GM19238 (cell line): ENCODE data around the gene DNAJA3.
A peak's percentile ranks its signal among the peaks of the same experiment; 100 is the strongest.

Experiments
- DNase-seq: peaks from one replicate; pipeline ENCODE4 v3.0.0; 2011; ENCODE audit warnings: low spot score; ENCODE audit not compliant: insufficient read length

DNAJA3 gene

DNA sequence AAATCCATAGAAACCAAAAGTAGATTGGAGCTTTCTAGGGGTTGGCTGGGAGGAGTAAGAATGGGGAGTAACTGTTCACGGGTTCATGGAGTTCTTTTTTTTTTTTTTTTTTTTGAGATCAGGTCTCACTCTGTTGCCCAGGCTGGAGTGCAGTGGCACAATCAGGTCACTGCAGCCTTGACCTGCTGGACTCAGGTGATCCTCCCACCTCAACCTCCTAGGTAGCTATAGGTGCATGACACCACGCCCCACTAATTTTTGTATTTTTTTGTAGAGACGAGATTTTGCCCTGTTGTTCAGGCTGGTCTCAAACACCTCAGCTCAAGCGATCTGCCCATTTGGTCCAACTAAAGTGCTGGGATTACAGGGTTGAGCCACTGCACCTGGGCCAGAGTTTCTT is 47.2 kb downstream of the DNAJA3 start:
- DNase-seq = no peak

DNA sequence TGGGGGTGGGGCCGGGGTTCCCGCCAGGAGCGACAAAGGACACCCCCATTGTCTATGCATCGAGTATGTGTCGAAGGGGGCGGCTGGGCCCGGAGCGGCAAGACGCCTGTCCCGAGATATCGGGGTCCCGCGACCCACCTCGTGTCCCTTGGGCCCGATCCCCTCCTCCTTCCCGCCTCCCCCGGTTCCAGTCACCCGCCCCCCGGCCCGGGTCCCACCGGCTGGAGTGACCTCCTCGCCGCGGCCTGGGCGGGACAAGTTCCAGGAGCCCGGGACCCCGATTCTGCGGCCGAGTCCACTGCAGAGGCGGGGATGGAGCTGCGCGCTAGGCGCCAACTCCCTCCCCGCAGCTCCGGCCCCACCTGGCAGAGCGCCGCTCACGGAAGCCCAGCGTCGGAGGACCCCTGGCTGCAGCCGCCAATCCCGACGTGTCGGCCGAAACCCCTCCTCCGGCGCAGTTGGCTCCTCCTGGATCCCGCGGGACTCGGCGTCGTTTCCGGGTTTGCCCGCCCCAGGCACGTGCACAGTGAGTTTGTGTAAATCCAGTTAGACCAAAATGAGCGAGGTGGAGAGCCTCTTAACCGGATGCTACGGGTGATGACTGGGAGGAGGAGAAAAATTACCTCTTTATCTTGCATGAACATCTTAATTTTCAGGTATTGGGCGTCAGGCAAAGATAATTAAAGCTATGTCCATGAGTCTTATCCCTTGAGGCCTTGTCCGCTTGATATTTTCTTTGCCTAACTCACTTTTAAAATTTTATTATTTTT is 48.7 kb downstream of the DNAJA3 start, which contains the start of gene NMRAL1:
Gene NMRAL1 (minus strand): TSS at position 434 of the 770 bp plus-strand sequence. CDS start 493 bp downstream, outside the sequence.
- DNase-seq = peak; percentile 89

DNA sequence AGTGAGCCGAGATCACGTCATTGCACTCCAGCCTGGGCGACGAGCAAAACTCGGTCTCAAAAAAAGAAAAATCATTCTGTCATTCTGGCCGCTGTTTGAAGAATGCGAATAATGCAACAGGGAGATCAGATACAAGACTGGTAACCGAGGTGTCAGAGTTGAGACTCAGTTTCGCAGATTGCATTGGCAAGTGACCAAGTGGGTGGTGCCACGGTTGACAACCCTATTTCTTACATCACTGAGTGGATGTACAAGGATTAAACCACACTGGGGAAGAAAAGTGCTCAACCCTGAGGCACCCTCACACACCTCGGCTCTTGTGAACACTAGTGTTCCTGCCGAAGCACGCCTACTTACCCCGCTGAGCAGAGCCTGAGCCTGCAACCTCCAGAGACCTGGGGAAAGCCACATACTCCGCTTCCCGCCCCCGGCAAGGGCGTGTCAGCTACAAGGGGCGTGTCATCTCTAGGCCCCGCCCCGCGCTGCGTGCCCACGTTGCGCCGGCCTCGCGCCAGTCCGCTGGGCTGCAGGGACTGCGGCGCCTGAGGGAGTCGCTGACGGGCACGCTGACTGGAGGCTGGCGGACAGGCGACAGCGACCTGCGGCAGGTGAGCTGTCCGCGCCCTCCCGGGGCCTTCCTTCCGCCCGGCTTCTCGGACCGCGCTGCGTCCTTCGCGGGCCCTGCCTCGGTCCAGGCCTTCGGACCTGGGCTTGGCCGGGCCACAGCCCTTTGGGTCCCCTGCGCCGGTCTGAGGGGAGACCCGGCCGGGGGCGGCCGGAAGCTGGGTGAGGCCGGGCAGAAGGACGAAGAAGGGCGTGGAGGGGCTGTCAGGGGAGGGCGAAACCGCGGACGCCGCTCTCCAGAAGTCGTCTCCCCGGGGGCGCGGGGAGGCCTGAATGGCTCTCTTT is 50.5 kb downstream of the DNAJA3 start, which contains the start of gene HMOX2:
Gene HMOX2 (plus strand): TSS at position 519 of the 909 bp plus-strand sequence. CDS start 29,127 bp downstream, outside the sequence.
- peak; percentile 93 for DNase-seq

DNA sequence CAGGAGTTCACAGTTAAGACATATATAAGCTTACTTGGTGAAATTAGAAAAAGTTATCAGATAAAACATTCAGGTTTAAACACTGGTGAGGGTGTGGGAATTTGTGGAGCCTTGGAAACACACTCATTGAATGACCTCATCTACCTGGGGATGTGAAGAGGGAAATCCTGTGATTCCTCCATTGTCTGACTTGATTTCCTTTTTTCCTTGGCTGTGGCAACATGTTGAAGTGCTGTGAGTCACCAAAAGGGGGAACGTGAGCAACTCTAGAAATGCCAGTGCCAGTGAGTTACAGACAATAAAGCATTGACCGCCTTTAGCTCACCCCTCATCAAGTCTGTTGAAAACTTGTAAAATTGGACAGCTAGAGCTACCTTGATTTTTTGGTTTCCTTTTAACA is 52.3 kb downstream of the DNAJA3 start:
- no peak for DNase-seq

DNA sequence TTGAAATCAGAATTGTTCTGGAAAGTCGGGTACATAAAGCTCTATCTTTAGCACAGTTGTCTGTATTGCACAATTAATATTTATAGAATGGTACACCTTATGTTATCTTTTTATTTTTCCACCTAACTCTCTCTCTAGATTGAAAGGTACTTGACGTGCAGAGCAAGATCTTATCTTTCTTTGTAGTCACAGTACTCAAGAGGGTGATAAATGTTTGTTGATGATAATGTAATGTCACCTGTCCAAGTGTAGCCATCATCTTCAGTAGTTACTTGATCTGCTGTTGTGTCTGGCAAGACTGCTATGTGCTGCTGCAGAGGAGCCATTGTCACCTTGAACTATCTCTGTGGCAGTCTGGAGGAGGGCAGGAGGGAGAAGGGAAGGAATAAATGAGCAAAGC is 55.9 kb downstream of the DNAJA3 start:
- DNase-seq = no peak

DNA sequence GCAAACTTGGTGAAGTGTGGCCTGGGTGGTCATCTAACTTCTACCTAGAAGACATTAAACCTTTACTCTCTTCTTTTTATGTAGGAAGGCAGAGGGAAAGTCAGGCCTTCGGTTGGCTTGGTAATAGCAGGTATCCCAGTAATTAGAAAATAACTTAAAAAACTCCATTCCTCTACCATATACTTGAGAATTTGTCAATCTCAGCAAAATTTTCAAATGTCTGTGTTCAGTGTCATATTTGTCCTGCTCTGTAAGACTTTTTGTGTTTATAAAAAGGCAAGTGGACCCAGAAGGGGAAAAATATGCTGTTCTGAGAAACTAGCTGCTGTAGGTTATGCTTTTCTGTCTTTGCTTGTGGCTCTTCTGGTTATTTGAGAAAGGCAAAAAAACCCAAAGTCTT is 56.3 kb downstream of the DNAJA3 start:
- DNase-seq = no peak

DNA sequence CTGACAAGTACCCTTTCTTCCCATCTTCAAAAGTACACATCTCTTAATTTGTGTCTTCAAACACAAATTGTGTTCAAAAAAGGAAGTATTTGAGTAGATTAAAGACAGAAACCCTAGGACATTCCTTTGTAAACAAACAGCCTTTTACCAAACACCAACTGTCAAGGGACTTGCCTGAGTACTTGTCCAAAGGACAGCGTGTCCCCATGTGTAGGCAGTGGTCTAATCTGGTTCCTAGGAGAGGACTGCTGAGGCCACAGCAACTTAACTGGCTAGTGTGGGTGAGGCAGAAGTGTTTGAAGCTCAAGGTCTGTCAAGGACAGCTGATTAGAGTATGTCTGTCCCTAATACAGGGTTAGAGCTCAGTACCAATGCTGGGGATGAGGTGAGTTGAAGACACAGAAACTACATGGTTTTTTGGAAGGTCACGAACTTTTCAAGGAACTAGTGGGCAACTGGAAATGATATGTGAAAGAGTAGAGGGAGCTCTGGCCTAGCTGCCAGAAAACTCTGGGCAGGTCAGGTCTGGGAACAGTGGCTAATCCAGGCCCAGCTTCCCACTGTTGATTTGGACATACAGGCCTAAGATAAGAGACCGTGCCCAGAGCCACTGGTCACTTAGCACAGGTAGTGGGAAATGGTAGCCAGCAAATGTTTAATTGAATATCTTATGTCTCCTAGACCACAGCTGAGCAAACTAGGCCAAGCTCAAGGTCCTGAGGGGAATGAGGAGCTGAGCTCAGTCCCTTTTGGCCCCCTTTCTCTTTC is 60.6 kb downstream of the DNAJA3 start:
- no peak for DNase-seq

DNA sequence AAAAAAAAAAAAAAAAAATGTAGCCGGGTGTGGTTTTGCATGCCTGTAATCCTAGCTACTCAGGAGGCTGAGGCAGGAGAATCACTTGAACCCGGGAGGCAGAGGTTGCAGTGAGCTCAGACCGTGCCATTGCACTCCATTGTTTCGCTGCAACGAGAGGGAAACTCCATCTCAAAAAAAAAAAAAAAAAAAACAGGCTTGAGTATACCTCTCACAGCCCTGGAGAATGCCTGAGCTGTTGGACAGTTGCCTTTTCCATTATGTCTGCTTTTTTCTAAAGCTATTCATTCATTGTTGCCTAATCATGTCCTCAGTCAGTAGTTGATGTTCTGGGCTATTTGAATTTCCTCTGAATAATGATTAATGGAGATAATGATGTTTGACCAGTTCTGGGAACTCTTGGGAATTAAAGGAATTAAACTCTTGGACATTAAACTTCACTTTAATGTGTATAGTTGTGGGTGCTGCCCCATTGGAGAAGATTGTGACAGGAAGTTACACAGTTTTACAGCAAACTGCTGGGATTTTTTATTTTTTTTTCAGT is 62.4 kb downstream of the DNAJA3 start:
- DNase-seq = no peak

DNA sequence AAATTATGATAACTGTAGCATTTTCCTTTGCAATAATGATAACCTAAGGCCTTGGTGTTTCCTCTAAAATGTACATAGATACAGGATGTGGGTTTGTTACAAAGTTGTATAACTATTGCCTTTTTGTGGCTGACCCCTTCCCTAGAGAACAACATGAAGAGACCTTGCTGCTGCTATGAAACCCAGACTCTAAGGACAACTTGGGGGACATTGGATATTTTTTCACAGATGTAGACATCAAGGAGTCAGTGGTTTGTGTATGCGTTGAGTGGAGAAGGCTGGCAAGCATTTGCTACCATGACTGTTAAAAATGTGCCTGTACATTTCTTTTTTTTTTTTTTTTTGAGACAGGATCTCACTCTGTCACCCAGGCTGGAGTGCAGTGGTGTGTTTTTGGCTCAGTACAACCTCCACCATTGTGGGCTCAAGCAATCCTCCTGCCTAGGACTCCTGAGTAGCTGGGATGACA is 62.9 kb downstream of the DNAJA3 start:
- DNase-seq = no peak

DNA sequence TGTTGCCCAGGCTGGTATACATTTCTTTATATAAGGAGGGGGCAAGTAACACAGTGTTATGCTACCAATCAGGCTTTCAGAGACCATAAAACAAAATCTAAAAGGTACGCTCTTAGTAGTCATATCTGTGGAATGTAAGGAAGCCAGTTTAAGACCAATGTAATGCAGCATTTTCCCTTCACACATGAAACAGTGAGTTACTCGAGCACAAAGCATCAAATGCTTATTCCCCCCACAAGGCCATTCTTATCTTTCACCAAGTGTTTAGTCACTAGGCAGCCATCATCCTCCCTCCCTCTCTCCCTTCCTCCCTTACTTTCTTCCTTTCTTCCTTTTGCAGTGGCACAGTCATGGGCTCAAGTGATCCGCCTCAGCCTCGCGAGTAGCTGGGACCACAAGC is 63.4 kb downstream of the DNAJA3 start:
- no peak for DNase-seq

DNA sequence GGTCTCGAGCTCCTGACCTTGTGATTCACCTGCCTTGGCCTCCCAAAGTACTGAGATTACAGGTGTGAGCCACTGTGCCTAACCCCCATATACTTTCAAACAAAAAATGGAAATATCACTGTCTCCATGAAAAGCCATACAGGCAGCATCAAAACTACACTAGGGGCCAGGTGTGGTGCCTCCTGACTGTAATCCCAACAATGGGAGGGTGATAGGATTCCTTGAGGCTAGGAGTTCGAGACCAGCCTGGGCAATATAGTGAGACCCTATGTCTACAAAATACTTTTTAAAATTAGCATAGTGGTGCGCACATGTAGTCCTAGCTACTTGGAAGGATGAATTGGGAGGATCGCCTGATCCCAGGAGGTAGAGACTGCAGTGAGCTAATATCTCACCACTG is 66.2 kb downstream of the DNAJA3 start:
- no peak for DNase-seq

DNA sequence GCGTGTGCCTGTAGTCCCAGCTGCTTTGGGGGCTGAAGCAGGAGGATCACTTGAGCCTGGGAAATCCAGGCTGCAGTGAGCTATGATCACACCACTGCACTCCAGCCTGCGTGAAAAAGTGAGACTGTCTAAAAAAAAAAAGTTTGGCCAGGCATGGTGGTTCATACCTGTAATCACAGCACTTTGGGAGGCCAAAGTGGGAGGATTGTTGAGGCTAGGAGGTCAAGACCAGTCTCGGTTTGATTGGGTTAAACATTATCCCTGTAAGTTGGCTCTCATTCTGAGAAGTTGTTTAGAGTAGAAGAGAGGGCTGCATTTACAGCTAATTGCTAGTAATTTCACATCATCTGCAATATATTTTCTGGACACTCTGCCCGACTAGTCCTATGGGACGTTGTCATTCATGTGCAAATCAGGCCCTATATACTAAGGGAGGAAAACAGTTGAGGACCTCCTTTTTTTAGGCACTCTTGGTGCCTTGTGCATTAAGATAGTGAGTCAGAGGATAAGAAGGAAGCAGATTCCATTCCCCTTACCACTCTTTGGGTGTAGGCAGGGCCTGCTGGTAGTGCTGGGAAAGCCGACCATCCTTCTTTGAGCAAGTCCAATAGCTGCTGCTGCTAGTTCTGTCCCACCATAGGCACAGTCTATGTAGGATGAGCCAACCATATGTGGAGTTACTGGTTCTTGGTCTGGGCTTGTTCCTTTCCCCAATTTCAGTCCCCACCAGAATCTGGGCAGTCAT is 69.2 kb downstream of the DNAJA3 start:
- no peak for DNase-seq

DNA sequence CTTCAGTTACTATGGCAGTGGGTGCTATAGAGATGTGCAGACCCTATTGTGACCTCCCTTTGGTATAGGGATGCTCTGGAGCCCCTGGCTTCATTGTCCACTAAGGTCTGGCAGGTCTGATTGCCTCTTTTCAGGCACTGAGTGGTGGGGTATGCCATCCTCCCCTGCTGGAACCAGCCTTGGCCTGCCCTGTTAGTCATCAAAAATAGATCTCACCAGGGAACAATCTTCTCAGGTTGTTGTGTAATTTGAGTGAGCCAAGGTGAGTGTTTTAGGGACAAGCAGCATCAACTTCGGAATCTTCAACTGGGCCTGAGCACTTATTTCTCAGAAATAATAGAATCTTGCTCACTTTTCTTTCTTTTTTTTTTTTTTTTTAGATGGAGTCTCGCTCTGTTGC is 70.1 kb downstream of the DNAJA3 start:
- no peak for DNase-seq

DNA sequence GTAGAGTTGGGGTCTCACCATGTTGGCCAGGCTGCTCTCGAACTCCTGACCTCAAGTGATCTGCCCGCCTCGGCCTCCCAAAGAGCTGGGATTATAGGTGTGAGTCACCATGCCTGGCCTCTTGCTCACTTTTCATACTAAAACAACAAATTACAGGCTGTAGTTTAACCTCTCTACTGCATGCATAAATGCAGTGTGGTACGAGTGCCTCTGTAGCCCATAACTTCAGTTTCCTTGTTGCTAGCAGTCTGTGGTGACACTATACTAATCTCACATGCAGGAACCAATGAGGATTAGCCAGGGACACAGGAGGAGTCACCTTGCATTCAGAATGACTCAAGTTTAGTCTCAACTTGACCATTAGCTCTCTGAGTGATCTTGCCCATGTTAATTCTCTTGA is 70.6 kb downstream of the DNAJA3 start:
- no peak for DNase-seq

DNA sequence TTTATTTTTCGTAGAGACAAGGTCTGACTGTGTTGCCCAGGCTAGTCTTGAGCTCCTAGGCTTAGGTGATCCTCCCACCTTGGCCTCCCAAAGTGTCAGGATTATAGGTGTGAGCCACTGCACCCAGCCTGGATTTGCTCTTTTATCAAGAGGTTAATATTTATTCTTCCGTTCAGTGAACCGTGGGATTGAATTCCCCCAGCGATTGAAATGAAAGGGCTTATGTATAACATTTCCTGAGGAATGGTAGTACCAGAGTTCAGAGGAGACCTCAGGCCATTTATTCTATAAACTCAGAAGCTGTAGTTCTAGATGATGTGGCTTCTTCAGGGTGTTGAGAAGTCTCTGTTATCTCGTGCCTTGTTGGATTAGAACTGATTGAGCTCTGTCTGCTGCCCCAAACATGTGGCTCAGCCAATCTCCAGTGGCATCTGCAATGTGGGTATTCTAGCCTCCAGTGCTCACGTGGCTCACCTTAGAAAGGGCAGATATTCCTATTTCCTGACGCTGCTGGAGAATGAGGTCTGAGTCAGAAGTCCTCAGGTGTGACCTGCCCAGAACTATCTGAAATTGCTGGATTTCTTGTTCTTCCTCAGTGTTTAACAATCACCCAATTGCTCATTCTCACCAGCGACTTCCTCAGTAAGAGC is 73.0 kb downstream of the DNAJA3 start:
- no peak for DNase-seq

DNA sequence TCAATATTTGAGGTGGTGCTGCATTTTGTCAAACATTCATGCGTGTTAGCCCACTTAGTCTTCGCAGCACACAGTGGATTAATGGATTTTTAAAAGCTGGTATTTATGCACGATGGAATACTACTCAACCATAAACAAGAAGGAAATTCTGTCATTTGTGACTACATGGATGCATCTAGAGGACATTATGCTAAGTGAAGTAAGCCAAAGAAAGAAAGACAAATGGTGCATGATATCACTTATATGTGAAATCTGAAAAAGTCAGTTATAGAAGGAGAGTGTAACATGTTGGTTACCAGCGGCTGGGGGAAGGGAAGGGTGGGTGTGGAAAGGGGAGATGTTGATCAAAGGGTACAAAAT is 73.5 kb downstream of the DNAJA3 start:
- no peak for DNase-seq

DNA sequence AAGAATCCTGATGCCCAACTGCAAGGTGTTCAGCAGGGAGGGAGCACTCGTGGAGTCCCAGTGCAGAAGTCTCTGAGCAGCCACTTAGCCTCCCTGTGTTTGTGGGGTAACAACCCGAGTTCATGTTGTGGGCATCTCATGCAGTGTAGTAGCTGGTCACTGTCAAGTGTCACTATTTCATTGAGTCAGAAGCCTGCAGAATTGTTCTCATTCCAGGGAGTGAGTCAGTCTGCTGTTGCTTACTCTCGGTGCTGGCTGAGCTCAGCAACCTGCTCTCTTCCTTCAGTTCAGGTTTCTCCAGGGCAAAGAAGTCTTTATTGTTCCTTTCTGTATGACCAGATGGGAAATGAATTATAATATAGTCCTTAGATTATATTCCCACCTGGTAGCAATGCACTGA is 74.6 kb downstream of the DNAJA3 start:
- no peak for DNase-seq

DNA sequence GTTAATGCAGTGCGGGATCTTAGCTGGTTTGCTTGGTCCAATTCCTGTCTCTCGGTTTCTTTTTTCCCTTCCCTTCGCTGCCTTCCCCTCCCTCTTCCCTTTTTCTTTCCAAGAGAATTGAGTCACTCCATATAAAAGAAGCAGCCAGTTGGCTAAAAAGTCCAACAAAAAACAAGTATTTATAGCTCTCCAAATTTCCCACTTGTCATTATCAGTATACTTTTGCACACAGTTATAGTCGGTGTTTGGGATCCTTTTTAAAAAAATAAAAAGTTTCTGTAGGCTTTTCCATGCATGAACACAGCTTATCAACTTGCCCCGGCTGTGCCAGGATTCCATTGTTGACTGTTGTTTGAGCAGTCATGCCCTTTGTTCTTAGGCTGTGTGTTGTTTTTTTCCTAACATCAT is 75.4 kb downstream of the DNAJA3 start:
- DNase-seq = no peak

DNA sequence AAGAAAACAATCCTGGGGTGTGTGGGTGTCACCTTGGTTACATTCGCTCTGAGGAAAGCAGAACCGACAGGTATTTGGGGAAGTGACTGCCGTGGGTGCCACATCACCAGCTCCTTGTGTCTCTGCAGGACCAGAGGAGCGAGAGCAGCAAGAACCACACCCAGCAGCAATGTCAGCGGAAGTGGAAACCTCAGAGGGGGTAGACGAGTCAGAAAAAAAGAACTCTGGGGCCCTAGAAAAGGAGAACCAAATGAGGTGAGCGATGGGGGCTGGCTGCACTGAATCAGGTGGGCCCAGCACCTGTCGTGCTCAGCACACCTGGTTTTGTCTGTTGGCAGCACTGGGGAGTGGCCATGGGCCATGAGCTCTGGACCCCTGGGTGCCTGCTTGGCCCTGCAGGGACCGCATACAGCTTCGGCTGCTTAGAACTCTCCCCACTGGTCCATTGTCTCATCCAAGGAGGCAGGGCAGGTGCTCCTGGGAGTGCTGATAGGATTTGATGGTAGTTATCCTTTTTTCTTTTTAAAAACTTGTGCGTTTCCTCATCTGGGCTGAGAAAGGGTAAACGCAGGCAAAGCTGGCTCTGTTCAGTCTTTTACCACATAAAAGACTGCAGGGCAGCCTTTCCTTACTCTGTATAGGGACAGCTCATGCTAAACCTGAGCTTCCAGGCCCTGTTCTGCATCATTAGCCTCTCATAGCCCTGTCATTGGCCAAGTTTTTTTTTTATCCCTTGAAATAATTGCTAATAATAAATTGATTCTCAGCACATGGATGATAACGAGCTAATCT is 79.9 kb downstream of the DNAJA3 start:
- DNase-seq = peak; percentile 76
